Kidney (tissue), 14 donors: Measurements from ENCODE around the gene ZNF488. TPM values are rescaled to one million over a fixed set of nuclear protein-coding genes. Genes with fewer than 3 reads are reported as not detected.

Experiments used
- DNase-seq, 5 donors: peaks; one replicate each; pipeline ENCODE4 v3.0.0-alpha.2; 2013 to 2020
- FAIRE-seq: peaks from 2 replicates; lab custom pipeline; 2012; peaks lifted over from hg19 to GRCh38; lab: Jason Lieb, UNC
- H3K27ac ChIP-seq, 2 donors: one replicate each; pipeline ENCODE4 v1.7.0; 2013; ENCODE audit warnings: low read depth in 2 of 2, low read length in 2 of 2, inconsistent platforms in 1 of 2
- H3K27me3 ChIP-seq: one replicate; pipeline ENCODE4 v1.7.1; 2013; ENCODE audit warnings: low read length, inconsistent platforms; ENCODE audit not compliant: control insufficient read depth, insufficient read depth
- H3K36me3 ChIP-seq, 3 donors: one replicate each; pipeline versions ENCODE4 v1.7.0 to v1.7.1; 2013; ENCODE audit warnings: low read length in 3 of 3, control low read depth in 1 of 3, inconsistent platforms in 1 of 3; ENCODE audit not compliant: insufficient read depth in 3 of 3, control insufficient read depth in 2 of 3
- H3K4me1 ChIP-seq, 3 donors: one replicate each; pipeline versions ENCODE4 v1.7.0 to v1.7.1; 2013; ENCODE audit warnings: low read length in 3 of 3, inconsistent platforms in 1 of 3, low read depth in 1 of 3; ENCODE audit not compliant: control insufficient read depth in 2 of 3, insufficient read depth in 2 of 3
- H3K4me3 ChIP-seq, 3 donors: one replicate each; pipeline versions ENCODE4 v1.7.0 to v1.8.1; 2013; ENCODE audit warnings: low read length in 3 of 3, control low read depth in 1 of 3, inconsistent platforms in 1 of 3
- H3K9ac ChIP-seq, 3 donors: one replicate each; pipeline versions ENCODE4 v1.7.0 to v1.7.1; 2013; ENCODE audit warnings: low read length in 3 of 3, control low read depth in 1 of 3, inconsistent platforms in 1 of 3
- H3K9me3 ChIP-seq, 3 donors: one replicate each; pipeline versions ENCODE4 v1.7.0 to v1.7.1; 2013; ENCODE audit warnings: low read length in 3 of 3, control low read depth in 1 of 3, inconsistent platforms in 1 of 3; ENCODE audit not compliant: control insufficient read depth in 2 of 3, insufficient read depth in 1 of 3
- CTCF ChIP-seq: IDR thresholded peaks from 3 replicates; pipeline ENCODE4 v1.5.1; 2012; ENCODE audit warnings: mild to moderate bottlenecking, moderate library complexity, borderline replicate concordance; ENCODE audit not compliant: insufficient read depth; ENCODE audit errors: extremely low read depth
- intact Hi-C: fragments of 100-400 bp; cut with DNase I; formaldehyde crosslinking; loops from one replicate; pipeline ENCODE4 v1.11.1; 2022
- polyA plus RNA-seq: library from polyadenylated mRNA; stranded (reverse); fragments of 350-450 nt; fragmentation: Illumina TruSeq; extraction: RNeasy Lipid Tissue Mini Kit (QIAGEN cat#74804); gene quantifications from one replicate; pipeline ENCODE4 v1.2.3, GENCODE V29; 2014; ENCODE audit warnings: low read depth, low replicate concordance; ENCODE audit not compliant: insufficient read depth
- total RNA-seq: library from RNA; stranded (reverse); fragmentation: NEBNext Ultra II Directional; extraction: Animal tissue kit (Norgen Biotek cat#: 25700); gene quantifications from one replicate; pipeline ENCODE4 v1.2.1, GENCODE V29; 2021
- donor health status: control.
- donor health status: control.
- donor health status: control.
- donor health status: control.
- donor health status: control.
- donor health status: DM: yes; HTN: yes; CAD: no.
- donor health status: Normal renal cell carcinoma (clear cell type).

The ZNF488 gene
- total and polyA plus RNA-seq, 2 donors from 2014 or later: 0.09 to 4.0 TPM

GRCh38 chr10:47351899-47352815 lies 31.9 kb downstream of the ZNF488 start:
- DNase-seq: peak in 1 of 5 donors; percentile 46

GRCh38 chr10:47350671-47351640 lies 33.1 kb downstream of the ZNF488 start:
- Histone ChIP-seq H3K27me3 (no peaks in the 10 kb centered on the region), H3K9me3 (no peaks in the 10 kb centered on the region), H3K27ac (no peak overlapping the region), H3K36me3 (no peaks in the 10 kb centered on the region), H3K4me3 (no peak overlapping the region), H3K9ac (no peak overlapping the region), H3K4me1 (no peaks in the 10 kb centered on the region)
- DNase-seq (peak in 1 of 5 donors; percentile 57), FAIRE-seq (no peak)
- no peak for TF ChIP-seq CTCF
- intact Hi-C loops: no loop called here

More at GRCh38 chr10:47351899-47352815, 31.9 kb downstream of the ZNF488 start:
- no peak for TF ChIP-seq CTCF
- no peak for FAIRE-seq
- Histone ChIP-seq H3K9ac (no peak overlapping the region), H3K4me1 (no peaks in the 10 kb centered on the region), H3K27me3 (no peaks in the 10 kb centered on the region), H3K4me3 (no peak overlapping the region), H3K27ac (no peak overlapping the region), H3K9me3 (no peaks in the 10 kb centered on the region), H3K36me3 (no peaks in the 10 kb centered on the region)
- intact Hi-C loops: no loop called here

- FAIRE-seq (no peak), DNase-seq (peak in 1 of 5 donors; percentile 70)
- Histone ChIP-seq H3K36me3 (no peaks in the 10 kb centered on the region), H3K27ac (no peak overlapping the region), H3K27me3 (no peaks in the 10 kb centered on the region), H3K4me1 (no peaks in the 10 kb centered on the region), H3K9ac (no peak overlapping the region), H3K4me3 (no peak overlapping the region), H3K9me3 (no peaks in the 10 kb centered on the region)
- intact Hi-C loops: no loop called here
- TF ChIP-seq CTCF: no peak
Measured at GRCh38 chr10:47349941-47350371, 34.1 kb downstream of the ZNF488 start.
